Calu3 (cell line): ENCODE data around the gene ADCY5. TPM values are rescaled to one million over a fixed set of nuclear protein-coding genes. Genes with fewer than 3 reads are reported as not detected.

Source experiments
- BruUV-seq: library from RNA; stranded (reverse); fragments of 400-500 nt; replicated peaks from 2 replicates; lab custom pipeline; 2021; lab: Mats Ljungman, UMichigan
- CTCF ChIA-PET: fragments of 300-600 bp; sonication (Branson Sonifier 250); formaldehyde crosslinking; loops from one replicate; lab custom pipeline; 2022; ENCODE audit warnings: antibody characterized with exemption; lab: Charles Lee
- DNase-seq: peaks from one replicate; pipeline ENCODE4 v3.0.0; 2022
- H3K27ac Mint-ChIP-seq: one replicate; pipeline ENCODE4 v1.8.0; 2022; ENCODE audit warnings: mixed read lengths; ENCODE audit not compliant: unreplicated experiment
- H3K27me3 Mint-ChIP-seq: one replicate; pipeline ENCODE4 v1.8.0; 2022; ENCODE audit warnings: mixed read lengths; ENCODE audit not compliant: unreplicated experiment
- H3K36me3 Mint-ChIP-seq: one replicate; pipeline ENCODE4 v1.8.0; 2022; ENCODE audit warnings: mild to moderate bottlenecking, moderate library complexity, mixed read lengths; ENCODE audit not compliant: insufficient read depth, unreplicated experiment
- H3K4me1 Mint-ChIP-seq: one replicate; pipeline ENCODE4 v1.8.0; 2022; ENCODE audit warnings: mild to moderate bottlenecking, low read depth, mixed read lengths; ENCODE audit not compliant: unreplicated experiment
- H3K4me3 Mint-ChIP-seq: one replicate; pipeline ENCODE4 v1.8.0; 2022; ENCODE audit warnings: mild to moderate bottlenecking, low read depth, moderate library complexity, mixed read lengths; ENCODE audit not compliant: unreplicated experiment
- H3K9me3 Mint-ChIP-seq: one replicate; pipeline ENCODE4 v1.8.0; 2022; ENCODE audit warnings: low read depth, mixed read lengths; ENCODE audit not compliant: unreplicated experiment
- CTCF ChIP-seq: fragments of 200-600 bp; IDR thresholded peaks from one replicate; pipeline ENCODE4 v1.8.0; 2022; ENCODE audit warnings: antibody characterized with exemption; ENCODE audit not compliant: unreplicated experiment
- intact Hi-C: fragments of 100-400 bp; cut with micrococcal nuclease; formaldehyde crosslinking; loops from one replicate; pipeline ENCODE4 v1.10.0; 2022; ENCODE audit not compliant: unreplicated experiment
- total RNA-seq: library from RNA; stranded (reverse); gene quantifications from 2 replicates; pipeline ENCODE4 v1.2.3, GENCODE V29; 2022

ADCY5 gene
- total RNA-seq, 1 experiment from 2014 or later, result 2.5 TPM

- DNase-seq, result no peak
- Mint-ChIP-seq H3K4me1 (peaks cover 9% of the 10 kb centered on the region), H3K4me3 (no peak overlapping the region), H3K9me3 (no peaks in the 10 kb centered on the region), H3K36me3 (no peaks in the 10 kb centered on the region), H3K27ac (no peak overlapping the region), H3K27me3 (peaks cover 43% of the 10 kb centered on the region)
- CTCF ChIA-PET, result no interaction called here
- intact Hi-C loops, result no loop called here
- TF ChIP-seq CTCF, result no peak
- BruUV-seq, result no TSS peak
These were observed 55.8 kb downstream of the ADCY5 start for GRCh38 chr3:123392871-123393620.

- CTCF ChIA-PET, result interaction anchor here (0.7 kb wide), 1 partner anchor 15 kb away, joined by 5 read pairs; no protein-coding TSS in a partner anchor
- Mint-ChIP-seq H3K4me3 (no peak overlapping the region), H3K4me1 (peaks cover 9% of the 10 kb centered on the region), H3K36me3 (no peaks in the 10 kb centered on the region), H3K27me3 (peaks cover 43% of the 10 kb centered on the region), H3K9me3 (no peaks in the 10 kb centered on the region), H3K27ac (no peak overlapping the region)
- no peak for DNase-seq
- intact Hi-C loops, result no loop called here
- no peak for TF ChIP-seq CTCF
- BruUV-seq, result no TSS peak
These were observed 56.5 kb downstream of the ADCY5 start for GRCh38 chr3:123392368-123392767.

- no peak overlapping the region for H3K27ac Mint-ChIP-seq
- peaks cover 32% of the 10 kb centered on the region for H3K27me3 Mint-ChIP-seq
- no peak overlapping the region for H3K4me3 Mint-ChIP-seq
- no peaks in the 10 kb centered on the region for H3K36me3 Mint-ChIP-seq
- H3K9me3 Mint-ChIP-seq, result no peaks in the 10 kb centered on the region
- no peak for DNase-seq
- H3K4me1 Mint-ChIP-seq, result peaks cover 16% of the 10 kb centered on the region
- intact Hi-C loops, result no loop called here
- CTCF ChIA-PET, result no interaction called here
- no TSS peak for BruUV-seq
- TF ChIP-seq CTCF, result no peak
These were observed 57.9 kb downstream of the ADCY5 start for GRCh38 chr3:123390865-123391600.

- CTCF ChIA-PET, result no interaction called here
- intact Hi-C loops, result no loop called here
- H3K4me3 Mint-ChIP-seq, result no peak overlapping the region
- no peaks in the 10 kb centered on the region for H3K36me3 Mint-ChIP-seq
- peaks cover 22% of the 10 kb centered on the region for H3K27me3 Mint-ChIP-seq
- no peaks in the 10 kb centered on the region for H3K9me3 Mint-ChIP-seq
- TF ChIP-seq CTCF, result no peak
- BruUV-seq, result no TSS peak
- H3K4me1 Mint-ChIP-seq, result peaks cover 22% of the 10 kb centered on the region
- DNase-seq, result no peak
- H3K27ac Mint-ChIP-seq, result no peak overlapping the region
These were observed 59.3 kb downstream of the ADCY5 start for GRCh38 chr3:123389628-123389918.
